Stimulated activated memory B cell treated with anti-CD40 and anti-IgM and Interleukin-4, amounts not matched to agents 10 μg/mL and 1 μg/mL and 100 μg/mL, for 72 hours (primary cell): ENCODE results near the gene TTLL5.
A peak's percentile ranks its signal among the peaks of the same experiment; 100 is the strongest.
"Not testable (repeated sequence)": the region's sequence is repeated elsewhere in the genome, so short reads cannot be mapped to it uniquely, and the experiment has no call there.

Experiments
- ATAC-seq: fragments of 150-1000 bp; cut with Tn5 transposase; 2 replicates; pipeline ENCODE4 v1.10.0; 2021
- H3K27ac Mint-ChIP-seq: one replicate; pipeline ENCODE4 v1.8.0; 2022; ENCODE audit warnings: mild to moderate bottlenecking, mixed read lengths
- H3K27me3 Mint-ChIP-seq: one replicate; pipeline ENCODE4 v1.8.0; 2022; ENCODE audit warnings: mixed read lengths
- H3K36me3 Mint-ChIP-seq: one replicate; pipeline ENCODE4 v1.8.0; 2022; ENCODE audit warnings: mixed read lengths
- H3K4me1 Mint-ChIP-seq: one replicate; pipeline ENCODE4 v1.8.0; 2022; ENCODE audit warnings: mixed read lengths
- H3K4me3 Mint-ChIP-seq: one replicate; pipeline ENCODE4 v1.8.0; 2022; ENCODE audit warnings: mild to moderate bottlenecking, moderate library complexity, mixed read lengths
- H3K9me3 Mint-ChIP-seq: one replicate; pipeline ENCODE4 v1.8.0; 2022; ENCODE audit warnings: mixed read lengths

TTLL5 gene

DNA sequence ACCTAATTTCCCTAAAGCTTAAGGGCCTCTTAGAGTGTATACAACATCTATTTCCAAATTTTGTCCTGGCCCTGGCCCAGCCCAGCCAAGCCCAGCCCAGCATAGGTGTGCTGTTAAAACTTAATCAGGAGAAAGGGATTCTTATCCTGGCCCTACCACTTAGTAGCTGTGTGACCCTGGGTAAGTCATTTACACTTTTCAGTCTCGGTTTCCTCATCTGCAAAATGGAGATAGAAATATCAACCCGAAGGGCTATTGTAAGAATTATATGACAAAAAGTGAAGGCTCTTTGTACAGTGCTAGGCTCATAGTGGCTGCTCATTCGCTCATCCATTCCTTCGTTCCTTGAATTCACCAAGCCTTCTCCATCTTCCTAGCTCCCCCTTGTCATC is 812 bp upstream of the TTLL5 start:
- H3K4me1 Mint-ChIP-seq = peaks cover 22% of the 10 kb centered on the region
- H3K4me3 Mint-ChIP-seq = peak overlapping the region; percentile 93
- H3K27ac Mint-ChIP-seq = peak overlapping the region; percentile 88
- H3K27me3 Mint-ChIP-seq = no peaks in the 10 kb centered on the region
- no peaks in the 10 kb centered on the region for H3K9me3 Mint-ChIP-seq
- H3K36me3 Mint-ChIP-seq = no peaks in the 10 kb centered on the region
- no peak for ATAC-seq

DNA sequence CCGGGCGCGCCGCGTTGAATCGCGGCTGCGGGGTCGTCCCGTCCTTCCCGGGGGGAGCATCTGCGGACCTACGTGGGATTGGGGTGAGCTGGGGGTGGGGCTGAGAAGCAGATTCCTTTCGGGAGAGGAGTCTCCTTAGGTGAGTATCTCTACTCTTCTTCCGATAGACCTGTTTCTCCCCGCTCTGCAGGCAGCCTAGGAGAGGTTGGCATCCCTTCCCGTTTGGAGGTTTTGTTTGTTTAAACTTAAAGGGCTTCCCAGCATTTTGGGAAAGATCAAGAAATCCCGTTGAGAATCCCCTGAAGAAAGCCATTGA is 411 bp downstream of the TTLL5 start:
- no peaks in the 10 kb centered on the region for H3K36me3 Mint-ChIP-seq
- H3K27ac Mint-ChIP-seq = peak overlapping the region; percentile 88
- H3K9me3 Mint-ChIP-seq = no peaks in the 10 kb centered on the region
- peak overlapping the region; percentile 93 for H3K4me3 Mint-ChIP-seq
- no peaks in the 10 kb centered on the region for H3K27me3 Mint-ChIP-seq
- H3K4me1 Mint-ChIP-seq = peaks cover 22% of the 10 kb centered on the region
- ATAC-seq = no peak

DNA sequence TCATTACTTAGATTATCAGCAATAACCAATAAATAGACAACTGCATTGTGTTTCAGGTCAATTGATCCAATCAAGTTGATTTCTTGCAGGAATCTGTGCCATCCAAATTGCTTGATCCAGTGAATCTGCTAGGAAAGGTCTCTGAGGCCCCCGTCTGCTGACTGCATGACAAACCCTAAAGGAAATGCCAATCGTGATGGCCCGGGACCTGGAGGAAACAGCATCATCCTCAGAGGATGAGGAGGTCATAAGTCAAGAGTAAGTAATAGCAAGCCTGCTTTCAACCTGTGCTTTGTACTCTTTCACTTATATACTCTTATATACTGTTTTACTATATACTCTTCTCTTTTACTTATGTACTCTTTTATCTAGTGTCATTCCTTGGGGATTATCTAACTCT is 1.9 kb downstream of the TTLL5 start:
- no peaks in the 10 kb centered on the region for H3K27me3 Mint-ChIP-seq
- H3K4me3 Mint-ChIP-seq = no peak overlapping the region
- H3K4me1 Mint-ChIP-seq = peaks cover 22% of the 10 kb centered on the region
- ATAC-seq = no peak
- H3K27ac Mint-ChIP-seq = no peak overlapping the region
- no peaks in the 10 kb centered on the region for H3K36me3 Mint-ChIP-seq
- H3K9me3 Mint-ChIP-seq = no peaks in the 10 kb centered on the region

DNA sequence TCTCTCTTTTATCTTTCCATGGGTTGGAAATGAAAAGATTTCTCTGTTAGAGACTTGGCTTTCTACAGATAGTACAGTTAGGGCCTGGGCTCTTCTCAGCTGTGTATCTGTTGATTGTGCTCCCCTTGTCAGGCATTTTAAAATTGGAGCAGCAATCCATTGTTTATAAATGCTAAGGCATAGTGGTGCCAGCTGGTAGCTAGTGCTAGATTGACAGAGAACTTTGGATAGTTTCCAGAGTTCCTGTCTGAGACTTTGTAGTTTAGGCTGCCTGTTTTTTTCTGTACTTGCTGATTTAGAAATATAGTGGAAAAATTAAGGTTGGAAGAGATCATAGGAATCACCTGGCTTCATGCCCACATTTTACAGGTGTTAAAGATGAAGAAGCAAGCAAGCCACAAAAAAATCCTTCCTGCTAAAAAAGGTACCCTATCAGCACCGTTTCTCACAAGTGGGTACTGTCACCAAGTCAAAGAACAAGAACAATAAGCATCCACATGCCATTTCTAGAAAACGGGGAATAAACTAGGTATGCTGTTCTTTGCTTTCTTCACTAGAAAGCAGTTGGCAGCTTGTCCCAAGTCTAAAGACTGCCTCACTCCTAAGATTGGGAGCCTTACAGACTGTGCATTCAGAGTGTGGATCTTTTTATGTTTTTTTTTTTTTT is 6.2 kb downstream of the TTLL5 start:
- H3K9me3 Mint-ChIP-seq = peaks cover 3% of the 10 kb centered on the region
- peaks cover 36% of the 10 kb centered on the region for H3K36me3 Mint-ChIP-seq
- H3K4me3 Mint-ChIP-seq = no peak overlapping the region
- H3K4me1 Mint-ChIP-seq = no peaks in the 10 kb centered on the region
- no peak overlapping the region for H3K27ac Mint-ChIP-seq
- no peak for ATAC-seq
- no peaks in the 10 kb centered on the region for H3K27me3 Mint-ChIP-seq

DNA sequence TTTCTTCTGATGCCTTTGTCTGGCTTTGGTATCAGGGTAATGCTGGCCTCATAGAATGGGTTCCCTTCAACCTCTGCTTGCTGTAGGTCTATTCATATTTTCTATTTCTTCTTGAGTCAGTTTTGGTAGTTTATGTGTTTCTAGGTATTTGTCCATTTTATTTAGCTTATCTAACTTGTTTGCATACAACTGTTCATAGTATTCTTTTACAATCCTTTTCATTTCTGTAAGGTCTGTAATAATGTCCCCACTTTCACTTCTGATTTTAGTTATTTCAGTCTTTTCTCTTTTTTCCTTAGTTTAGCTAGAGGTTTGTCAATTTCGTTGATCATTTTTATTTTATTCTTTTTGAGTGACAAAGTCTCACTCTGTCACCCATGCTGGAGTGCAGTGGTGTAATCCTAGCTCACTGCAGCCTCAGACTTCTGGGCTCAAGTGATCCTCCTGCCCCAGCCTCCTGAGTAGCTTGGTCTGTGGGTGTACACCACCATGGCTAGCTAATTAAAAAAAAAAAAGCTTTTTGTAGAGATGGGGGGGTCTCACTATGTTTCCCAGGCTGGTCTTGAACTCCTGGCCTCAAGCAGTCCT is 11.7 kb downstream of the TTLL5 start:
- no peak for ATAC-seq
- H3K27me3 Mint-ChIP-seq = no peaks in the 10 kb centered on the region
- peaks cover 5% of the 10 kb centered on the region for H3K9me3 Mint-ChIP-seq
- H3K4me1 Mint-ChIP-seq = peaks cover 10% of the 10 kb centered on the region
- H3K4me3 Mint-ChIP-seq = no peak overlapping the region
- H3K27ac Mint-ChIP-seq = peak overlapping the region; percentile 38
- peaks cover 70% of the 10 kb centered on the region for H3K36me3 Mint-ChIP-seq

DNA sequence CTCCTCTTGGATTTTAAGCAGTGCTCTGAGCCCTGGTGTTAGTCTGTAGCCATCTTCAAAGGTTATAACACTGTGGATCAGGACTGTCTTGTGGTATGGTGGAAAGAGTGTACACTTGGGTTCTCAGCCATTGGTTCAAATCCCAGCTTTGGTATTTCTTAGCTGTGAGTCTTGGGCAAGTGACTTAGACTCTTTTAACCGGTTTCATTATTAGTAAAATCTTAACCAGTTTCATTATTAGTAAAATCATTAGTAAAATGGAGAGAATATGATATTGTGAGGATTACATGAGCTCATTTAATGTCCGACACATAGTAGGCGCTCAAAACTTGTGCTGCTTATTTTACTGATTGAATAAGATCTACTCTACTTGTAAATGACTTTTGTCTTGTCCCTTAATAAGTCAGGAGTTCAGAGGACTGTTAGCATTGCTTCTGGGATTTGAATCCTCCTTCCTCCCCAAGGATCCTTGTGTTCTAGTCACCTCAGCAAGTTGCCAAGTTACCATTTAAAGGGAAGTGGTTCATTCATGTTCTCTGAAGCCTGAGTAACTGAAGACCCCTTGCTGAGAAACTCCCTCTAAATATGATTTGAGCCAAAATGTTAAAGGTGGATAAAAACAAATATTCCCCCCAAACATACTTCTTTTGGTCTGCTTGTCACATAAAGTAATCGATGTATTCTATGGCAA is 12.4 kb downstream of the TTLL5 start:
- Mint-ChIP-seq H3K9me3 (peaks cover 5% of the 10 kb centered on the region), H3K27me3 (no peaks in the 10 kb centered on the region), H3K27ac (peak overlapping the region; percentile 38), H3K4me3 (no peak overlapping the region), H3K4me1 (peaks cover 10% of the 10 kb centered on the region), H3K36me3 (peaks cover 76% of the 10 kb centered on the region)
- peak; percentile 54 for ATAC-seq

DNA sequence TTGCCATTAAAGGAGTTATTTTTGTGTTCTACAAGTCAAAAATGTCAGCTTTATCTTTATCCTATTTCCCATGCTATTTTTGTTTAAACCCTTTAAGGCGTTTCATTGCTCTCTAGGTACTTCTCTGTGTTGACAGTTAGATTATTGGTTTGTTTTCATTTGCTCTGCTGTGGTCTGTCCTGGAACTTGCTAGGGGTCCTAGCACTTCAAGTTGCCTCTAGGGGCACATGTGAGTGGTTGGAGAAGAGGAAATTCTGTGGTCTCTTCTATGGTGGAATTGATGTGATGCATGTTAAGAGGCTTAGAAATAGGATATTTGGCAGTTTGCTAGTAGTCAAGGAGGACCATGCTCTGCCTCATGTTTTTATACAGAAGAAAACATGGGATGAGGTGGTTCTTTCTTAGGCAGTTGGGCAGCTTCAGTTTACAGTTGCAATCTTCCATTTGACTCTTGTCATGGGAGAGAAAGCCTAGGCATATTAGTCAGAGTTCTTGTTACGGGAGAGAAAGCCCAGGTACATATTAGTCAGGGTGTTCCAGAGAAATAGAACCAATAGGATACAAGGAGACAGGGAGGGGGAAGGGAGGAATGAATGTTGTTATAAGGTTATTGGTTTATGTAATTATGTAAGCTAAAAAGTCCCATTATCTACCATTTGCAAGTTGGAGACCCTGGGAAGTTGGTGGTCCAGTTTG is 14.4 kb downstream of the TTLL5 start:
- Mint-ChIP-seq H3K27me3 (no peaks in the 10 kb centered on the region), H3K36me3 (peaks cover 58% of the 10 kb centered on the region), H3K4me1 (peaks cover 10% of the 10 kb centered on the region), H3K27ac (no peak overlapping the region), H3K4me3 (no peak overlapping the region), H3K9me3 (peaks cover 5% of the 10 kb centered on the region)
- ATAC-seq = no peak

DNA sequence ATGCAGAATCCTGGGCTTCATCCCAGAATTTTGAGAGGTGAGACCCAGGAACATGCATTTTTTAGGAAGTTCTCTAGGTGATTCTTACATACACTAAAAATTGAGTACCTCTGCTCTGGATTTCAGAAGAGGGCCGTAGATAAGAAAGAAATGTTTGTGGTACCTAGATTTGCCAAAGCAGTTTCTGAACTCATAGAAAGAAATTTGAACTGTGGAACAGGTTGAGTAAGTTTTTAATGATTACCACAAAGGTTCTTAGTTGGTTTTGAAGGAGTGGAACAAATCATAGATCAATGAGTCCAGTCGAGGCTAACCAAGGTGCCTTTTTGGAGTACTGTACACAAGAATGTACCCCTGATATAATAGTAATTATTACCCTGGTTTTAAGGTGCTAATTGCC is 24.9 kb downstream of the TTLL5 start:
- no peaks in the 10 kb centered on the region for H3K9me3 Mint-ChIP-seq
- H3K27me3 Mint-ChIP-seq = no peaks in the 10 kb centered on the region

DNA sequence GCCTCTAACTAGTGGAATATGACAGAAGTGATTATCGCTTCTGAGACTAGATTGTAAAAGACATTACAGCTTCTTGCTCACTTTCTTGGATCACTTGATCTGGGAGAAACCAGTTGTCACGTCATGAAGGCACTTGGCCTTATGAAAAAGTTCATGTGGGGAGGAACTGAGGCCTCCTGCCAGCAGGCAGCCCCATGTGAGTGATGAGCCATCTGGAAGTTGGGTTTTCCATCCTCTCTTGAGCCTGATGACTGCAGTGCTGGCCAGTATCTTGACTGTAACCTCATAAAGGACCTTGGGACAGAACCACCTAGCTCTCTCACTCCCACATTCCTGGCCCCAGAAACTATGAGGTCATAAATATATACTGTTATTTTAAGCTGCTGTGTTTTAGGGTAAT is 28.0 kb downstream of the TTLL5 start:
- H3K36me3 Mint-ChIP-seq = peaks cover 54% of the 10 kb centered on the region
- peaks cover 4% of the 10 kb centered on the region for H3K9me3 Mint-ChIP-seq
- H3K27me3 Mint-ChIP-seq = no peaks in the 10 kb centered on the region
- no peak overlapping the region for H3K4me3 Mint-ChIP-seq
- no peak overlapping the region for H3K27ac Mint-ChIP-seq
- H3K4me1 Mint-ChIP-seq = no peaks in the 10 kb centered on the region
- no peak for ATAC-seq

More for the DNA sequence above, 24.9 kb downstream of the TTLL5 start:
- Mint-ChIP-seq H3K4me1 (no peaks in the 10 kb centered on the region), H3K36me3 (peaks cover 53% of the 10 kb centered on the region), H3K4me3 (no peak overlapping the region), H3K27ac (no peak overlapping the region)
- ATAC-seq = no peak

DNA sequence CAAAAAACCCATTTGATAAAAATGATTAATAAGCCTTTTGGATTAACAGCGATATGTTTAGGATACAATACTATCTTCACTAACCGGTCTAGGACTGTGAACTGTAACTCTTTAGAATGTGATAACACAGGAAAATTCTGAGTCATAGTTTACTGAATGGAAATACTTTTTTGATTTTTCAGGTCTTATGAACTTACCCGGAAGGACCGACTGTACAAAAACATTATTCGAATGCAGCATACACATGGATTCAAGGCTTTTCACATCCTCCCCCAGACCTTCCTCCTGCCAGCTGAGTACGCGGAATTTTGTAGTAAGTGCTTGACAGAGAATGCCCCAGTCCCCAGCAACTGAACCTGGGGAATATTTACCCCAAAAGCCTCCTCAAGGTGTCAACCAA is 29.0 kb downstream of the TTLL5 start:
- Mint-ChIP-seq H3K27me3 (no peaks in the 10 kb centered on the region), H3K27ac (no peak overlapping the region), H3K9me3 (peaks cover 4% of the 10 kb centered on the region), H3K4me1 (no peaks in the 10 kb centered on the region), H3K36me3 (peaks cover 55% of the 10 kb centered on the region), H3K4me3 (no peak overlapping the region)
- no peak for ATAC-seq

DNA sequence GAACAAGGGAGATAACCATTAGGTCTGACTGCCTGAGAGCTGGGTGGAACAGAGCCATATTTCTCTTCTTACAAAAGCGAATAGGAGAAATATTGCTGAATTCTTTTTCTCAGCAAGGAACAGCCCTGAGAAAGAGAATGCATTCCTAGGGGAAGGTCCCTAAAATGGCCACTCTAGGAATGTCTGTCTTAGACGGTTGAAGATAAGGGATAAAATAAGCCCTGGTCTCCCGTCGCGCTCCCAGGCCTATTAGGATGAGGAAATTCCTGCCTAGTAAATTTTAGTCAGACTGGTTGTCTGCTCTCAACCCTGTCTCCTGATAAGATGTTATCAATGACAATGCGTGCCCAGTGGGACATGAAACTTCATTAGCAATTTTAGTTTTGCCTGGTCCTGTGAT is 34.0 kb downstream of the TTLL5 start:
- H3K27ac Mint-ChIP-seq, H3K4me1 Mint-ChIP-seq, H3K9me3 Mint-ChIP-seq, H3K27me3 Mint-ChIP-seq, H3K4me3 Mint-ChIP-seq, ATAC-seq: not testable (repeated sequence)
- H3K36me3 Mint-ChIP-seq = peaks cover 94% of the 10 kb centered on the region

DNA sequence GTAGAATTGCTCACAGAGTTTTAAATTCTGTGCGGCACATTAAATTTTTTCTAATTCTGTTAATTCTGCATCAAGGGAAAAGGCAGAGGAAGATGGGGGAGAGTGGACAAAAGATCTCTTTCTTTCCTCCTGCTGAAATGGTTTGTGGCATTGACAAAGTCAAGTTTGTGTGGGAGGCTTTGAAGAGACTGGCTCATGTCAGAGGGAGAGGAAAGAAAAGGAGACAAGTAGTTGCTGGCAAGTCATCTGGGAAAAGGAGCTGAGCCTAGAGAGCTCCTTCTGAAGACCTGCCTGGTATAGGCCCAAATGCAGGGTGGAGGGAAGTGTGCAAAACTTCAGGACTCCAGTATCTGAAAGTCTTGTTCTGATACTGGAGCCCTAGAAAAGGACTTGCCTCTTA is 36.3 kb downstream of the TTLL5 start:
- Mint-ChIP-seq H3K27me3 (no peaks in the 10 kb centered on the region), H3K4me3 (no peak overlapping the region), H3K4me1 (peaks cover 6% of the 10 kb centered on the region), H3K27ac (peak overlapping the region; percentile 27), H3K36me3 (peaks cover 91% of the 10 kb centered on the region), H3K9me3 (peaks cover 6% of the 10 kb centered on the region)
- ATAC-seq = no peak

DNA sequence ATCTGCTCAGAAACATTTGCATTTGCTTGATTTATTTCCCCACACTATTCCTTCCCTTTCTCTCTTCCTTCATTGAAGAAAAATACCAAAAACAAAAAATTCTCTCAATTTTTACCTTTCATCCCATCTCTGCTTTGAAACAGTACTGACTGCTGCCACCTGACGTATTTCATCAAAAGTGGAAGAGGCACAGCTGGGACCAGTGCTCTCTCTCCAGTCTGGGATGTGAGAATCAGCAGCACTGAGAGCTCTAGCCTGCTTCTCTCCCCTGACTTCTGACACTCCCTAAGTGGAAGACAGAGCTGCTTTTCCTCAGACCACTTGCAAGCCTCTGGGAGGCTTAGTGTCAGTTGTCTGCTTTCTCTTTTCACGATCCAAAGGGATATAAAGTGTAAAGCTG is 36.9 kb downstream of the TTLL5 start:
- Mint-ChIP-seq H3K4me1 (peaks cover 6% of the 10 kb centered on the region), H3K4me3 (no peak overlapping the region), H3K27me3 (no peaks in the 10 kb centered on the region), H3K27ac (peak overlapping the region; percentile 27), H3K36me3 (peaks cover 90% of the 10 kb centered on the region), H3K9me3 (peaks cover 3% of the 10 kb centered on the region)
- ATAC-seq = no peak

DNA sequence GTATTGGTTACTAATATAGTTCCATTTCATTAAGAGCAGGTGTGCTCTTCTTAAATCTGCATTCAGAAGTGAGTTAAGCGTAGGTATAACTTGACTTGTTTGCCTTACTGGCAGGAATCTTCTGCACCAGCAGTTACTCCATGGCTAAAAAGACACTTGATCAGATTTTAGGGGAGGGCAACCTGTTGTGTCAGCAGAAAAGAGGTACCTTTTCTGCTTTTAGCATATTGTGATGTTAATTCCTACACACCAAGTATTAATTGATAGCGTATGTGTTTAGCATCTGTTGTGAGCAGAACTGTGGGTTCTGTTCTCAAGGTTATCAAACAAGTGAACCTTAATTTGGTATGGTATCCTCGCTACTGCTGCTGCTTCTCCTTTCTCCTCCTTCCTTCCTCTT is 38.3 kb downstream of the TTLL5 start:
- H3K4me3 Mint-ChIP-seq = no peak overlapping the region
- H3K27me3 Mint-ChIP-seq = no peaks in the 10 kb centered on the region
- H3K36me3 Mint-ChIP-seq = peaks cover 84% of the 10 kb centered on the region
- H3K27ac Mint-ChIP-seq = no peak overlapping the region
- no peak for ATAC-seq
- peaks cover 6% of the 10 kb centered on the region for H3K4me1 Mint-ChIP-seq
- H3K9me3 Mint-ChIP-seq = peaks cover 2% of the 10 kb centered on the region

DNA sequence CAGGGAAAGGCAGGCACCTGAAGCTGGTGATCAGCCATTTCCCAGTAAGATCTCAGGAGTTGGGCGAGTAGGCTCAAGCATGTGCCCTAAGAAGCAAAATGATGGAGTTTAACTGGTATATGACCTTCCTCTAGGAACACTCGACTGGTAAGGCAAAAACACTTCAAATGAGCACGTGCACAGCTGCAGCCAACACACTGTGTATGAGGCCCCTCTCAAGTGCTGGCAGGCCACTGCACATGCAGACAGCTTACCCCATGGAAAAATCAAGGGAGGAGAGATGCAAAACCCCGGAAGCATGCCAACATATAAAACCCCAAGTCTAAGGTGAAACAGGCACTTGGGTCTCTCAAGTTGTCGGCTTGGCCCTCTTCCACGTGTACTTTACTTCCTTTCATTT is 39.2 kb downstream of the TTLL5 start:
- H3K27ac Mint-ChIP-seq = no peak overlapping the region
- H3K27me3 Mint-ChIP-seq = no peaks in the 10 kb centered on the region
- no peak overlapping the region for H3K4me3 Mint-ChIP-seq
- H3K36me3 Mint-ChIP-seq = peaks cover 84% of the 10 kb centered on the region
- H3K4me1 Mint-ChIP-seq = peaks cover 6% of the 10 kb centered on the region
- no peak for ATAC-seq
- H3K9me3 Mint-ChIP-seq = peaks cover 2% of the 10 kb centered on the region

DNA sequence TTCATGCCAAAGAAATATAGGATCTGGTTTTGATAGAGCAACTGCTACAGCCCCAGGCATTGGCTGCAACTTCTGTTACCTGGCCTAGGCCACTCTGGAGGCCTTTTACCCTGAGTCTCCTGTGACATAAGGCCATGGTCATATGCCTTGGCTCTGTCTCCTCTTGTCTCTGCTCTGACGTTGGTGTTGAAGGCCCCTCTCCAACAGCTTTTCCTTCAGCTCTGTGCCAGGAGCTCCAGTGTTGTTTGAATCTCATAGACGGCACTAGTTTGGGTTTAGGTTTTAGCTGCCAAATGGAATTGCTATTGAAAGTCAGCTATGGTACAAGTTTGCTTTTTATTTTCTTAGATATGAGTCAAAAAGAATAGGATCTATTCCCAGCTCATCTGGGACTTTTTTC is 41.1 kb downstream of the TTLL5 start:
- Mint-ChIP-seq H3K9me3 (no peaks in the 10 kb centered on the region), H3K27ac (no peak overlapping the region), H3K4me1 (peaks cover 5% of the 10 kb centered on the region), H3K27me3 (no peaks in the 10 kb centered on the region), H3K4me3 (no peak overlapping the region), H3K36me3 (peaks cover 74% of the 10 kb centered on the region)
- no peak for ATAC-seq
